Mesenchymal stem cell (in vitro differentiated cells and primary cell): ENCODE measurements around the gene OSBPL2.

ENCODE experiments used
- DNase-seq: peaks from one replicate; pipeline ENCODE4 v3.0.0-alpha.2; 2013
- H2AFZ ChIP-seq: one replicate; pipeline ENCODE4 v1.6.1; 2013; ENCODE audit warnings: low read depth, mild to moderate bottlenecking, control low read depth, inconsistent platforms, low read length, moderate library complexity
- H2AK5ac ChIP-seq: 2 replicates; pipeline ENCODE4 v1.6.1; 2013; ENCODE audit warnings: low read length, moderate library complexity, mild to moderate bottlenecking, inconsistent platforms; ENCODE audit not compliant: severe bottlenecking
- H2BK120ac ChIP-seq: one replicate; pipeline ENCODE4 v1.6.1; 2013; ENCODE audit warnings: low read depth, mild to moderate bottlenecking, inconsistent platforms, low read length, moderate library complexity
- H2BK12ac ChIP-seq, 2 experiments: one replicate each; pipeline ENCODE4 v1.6.1; 2013; ENCODE audit warnings: inconsistent platforms in 2 of 2, low read length in 2 of 2, mild to moderate bottlenecking in 2 of 2, moderate library complexity in 2 of 2, control low read depth in 1 of 2
- H2BK15ac ChIP-seq: one replicate; pipeline ENCODE4 v1.6.1; 2013; ENCODE audit warnings: mild to moderate bottlenecking, low read depth, inconsistent platforms; ENCODE audit not compliant: poor library complexity, severe bottlenecking
- H2BK5ac ChIP-seq: 2 replicates; pipeline ENCODE4 v1.6.1; 2013; ENCODE audit warnings: low read depth, mild to moderate bottlenecking, low read length, control low read depth, inconsistent platforms; ENCODE audit not compliant: poor library complexity, severe bottlenecking
- H3K14ac ChIP-seq, 2 experiments: one replicate each; pipeline ENCODE4 v1.6.1; 2013; ENCODE audit warnings: inconsistent platforms in 2 of 2, low read length in 2 of 2, control low read depth in 1 of 2, mild to moderate bottlenecking in 1 of 2, moderate library complexity in 1 of 2
- H3K18ac ChIP-seq, 2 experiments: one replicate each; pipeline ENCODE4 v1.6.1; 2013; ENCODE audit warnings: inconsistent platforms in 2 of 2, low read length in 2 of 2, control low read depth in 1 of 2, low read depth in 1 of 2, mild to moderate bottlenecking in 1 of 2
- H3K23ac ChIP-seq, 2 experiments: one replicate each; pipeline ENCODE4 v1.6.1; 2013; ENCODE audit warnings: inconsistent platforms in 2 of 2, low read length in 2 of 2, mild to moderate bottlenecking in 2 of 2, moderate library complexity in 2 of 2, control low read depth in 1 of 2
- H3K27ac ChIP-seq: 2 replicates; pipeline ENCODE4 v1.5.1; 2013; ENCODE audit warnings: mild to moderate bottlenecking, moderate library complexity, low read length, control low read depth, inconsistent platforms; ENCODE audit not compliant: poor library complexity, severe bottlenecking
- H3K27me3 ChIP-seq, 2 experiments: 2 replicates each; pipeline versions ENCODE4 v1.6.1 to v1.7.0; 2013; ENCODE audit warnings: low read length in 2 of 2, mild to moderate bottlenecking in 2 of 2, moderate library complexity in 2 of 2, control low read depth in 1 of 2, inconsistent platforms in 1 of 2; ENCODE audit not compliant: control insufficient read depth in 1 of 2, insufficient read depth in 1 of 2
- H3K36me3 ChIP-seq, 2 experiments: 2 replicates each; pipeline versions ENCODE4 v1.6.1 to v1.7.0; 2013; ENCODE audit warnings: low read length in 2 of 2, control low read depth in 1 of 2, inconsistent platforms in 1 of 2, low read depth in 1 of 2, mild to moderate bottlenecking in 1 of 2; ENCODE audit not compliant: insufficient read depth in 2 of 2, control insufficient read depth in 1 of 2
- H3K4ac ChIP-seq, 2 experiments: one replicate each; pipeline ENCODE4 v1.6.1; 2013; ENCODE audit warnings: inconsistent platforms in 2 of 2, low read length in 2 of 2, mild to moderate bottlenecking in 2 of 2, moderate library complexity in 2 of 2, control low read depth in 1 of 2, low read depth in 1 of 2
- H3K4me1 ChIP-seq: 2 replicates; pipeline ENCODE4 v1.6.1; 2013; ENCODE audit warnings: low read depth, low read length, control low read depth; ENCODE audit not compliant: control insufficient read depth, insufficient read depth
- H3K4me2 ChIP-seq: 2 replicates; pipeline ENCODE4 v1.6.1; 2013; ENCODE audit warnings: low read length, mild to moderate bottlenecking, inconsistent platforms; ENCODE audit not compliant: poor library complexity, severe bottlenecking
- H3K4me3 ChIP-seq, 2 experiments: 2 replicates each; pipeline versions ENCODE4 v1.5.1 to v1.7.0; 2013; ENCODE audit warnings: low read length in 2 of 2, mild to moderate bottlenecking in 2 of 2, control low read depth in 1 of 2, low read depth in 1 of 2; ENCODE audit not compliant: insufficient read depth in 1 of 2
- H3K79me1 ChIP-seq: replicated peaks from 2 replicates; pipeline ENCODE4 v1.6.1; 2013; ENCODE audit warnings: mild to moderate bottlenecking, control low read depth, low read length, inconsistent platforms; ENCODE audit not compliant: poor library complexity, severe bottlenecking
- H3K9ac ChIP-seq: 2 replicates; pipeline ENCODE4 v1.7.0; 2013; ENCODE audit warnings: mild to moderate bottlenecking, low read length, moderate library complexity
- H3K9me3 ChIP-seq: 2 replicates; pipeline ENCODE4 v1.7.0; 2013; ENCODE audit warnings: mild to moderate bottlenecking, low read length; ENCODE audit not compliant: control insufficient read depth
- H4K8ac ChIP-seq: one replicate; pipeline ENCODE4 v1.6.1; 2013; ENCODE audit warnings: inconsistent platforms, mild to moderate bottlenecking, low read length, moderate library complexity
- H4K91ac ChIP-seq: one replicate; pipeline ENCODE4 v1.6.1; 2013; ENCODE audit warnings: mild to moderate bottlenecking, low read length, inconsistent platforms
- WGBS: methylation state at CpG from one replicate; pipeline ENCODE4 v1.1.7; 2013; ENCODE audit warnings: mixed read lengths; 5-methylcytosine and 5-hydroxymethylcytosine counted together

OSBPL2 gene

GRCh38 chr20:62306414-62307187 lies 68.3 kb downstream of the OSBPL2 start:
- Histone ChIP-seq H3K36me3 (peaks cover 51 to 78% of the 10 kb centered on the region in 2 experiments), H4K91ac (no peak overlapping the region), H3K27ac (peak overlapping the region; percentile 50), H3K27me3 (no peaks in the 10 kb centered on the region), H3K9ac (no peak overlapping the region), H2BK5ac (no peak overlapping the region), H3K9me3 (no peaks in the 10 kb centered on the region), H3K23ac (no peak overlapping the region), H4K8ac (no peak overlapping the region), H2AFZ (no peak overlapping the region), H3K79me1 (peaks cover 4% of the 10 kb centered on the region), H2BK15ac (no peak overlapping the region), H3K18ac (no peak overlapping the region), H3K4ac (no peak overlapping the region), H2BK12ac (no peak overlapping the region), H3K4me3 (no peak overlapping the region), H2AK5ac (no peak overlapping the region), H3K4me2 (no peak overlapping the region), H3K14ac (no peak overlapping the region), H2BK120ac (no peak overlapping the region), H3K4me1 (peaks cover 44% of the 10 kb centered on the region)
- no peak for DNase-seq
- 95% methylated on average over 27 of the region's 27 CpGs for whole genome bisulfite sequencing

GRCh38 chr20:62307226-62308101 lies 69.1 kb downstream of the OSBPL2 start:
- 97% methylated on average over 39 of the region's 42 CpGs for WGBS
- H3K27me3 ChIP-seq, result no peaks in the 10 kb centered on the region
- H3K9me3 ChIP-seq, result no peaks in the 10 kb centered on the region
- no peak overlapping the region for H2BK120ac ChIP-seq
- no peak overlapping the region for H2AK5ac ChIP-seq
- H3K4me1 ChIP-seq, result peaks cover 44% of the 10 kb centered on the region
- no peak overlapping the region for H3K14ac ChIP-seq
- no peak overlapping the region for H3K4ac ChIP-seq
- peaks cover 54 to 87% of the 10 kb centered on the region in 2 experiments for H3K36me3 ChIP-seq
- H3K23ac ChIP-seq, result no peak overlapping the region
- peaks cover 10% of the 10 kb centered on the region for H3K79me1 ChIP-seq
- H3K27ac ChIP-seq, result peak overlapping the region; percentile 15
- no peak overlapping the region for H2BK12ac ChIP-seq
- no peak overlapping the region for H2AFZ ChIP-seq
- no peak overlapping the region for H3K18ac ChIP-seq
- H2BK5ac ChIP-seq, result no peak overlapping the region
- H3K4me2 ChIP-seq, result no peak overlapping the region
- DNase-seq, result no peak
- H2BK15ac ChIP-seq, result no peak overlapping the region
- H4K8ac ChIP-seq, result peak overlapping the region; percentile 23
- H3K4me3 ChIP-seq, result no peak overlapping the region
- H3K9ac ChIP-seq, result no peak overlapping the region
- H4K91ac ChIP-seq, result peak overlapping the region; percentile 66

- no peaks in the 10 kb centered on the region for H3K27me3 ChIP-seq
- DNase-seq, result no peak
- no peak overlapping the region for H2BK5ac ChIP-seq
Measured at GRCh38 chr20:62308102-62308822, 69.9 kb downstream of the OSBPL2 start.

More at GRCh38 chr20:62308102-62308822, 69.9 kb downstream of the OSBPL2 start:
- H3K9me3 ChIP-seq, result no peaks in the 10 kb centered on the region
- no peak overlapping the region for H3K4me2 ChIP-seq
- H3K9ac ChIP-seq, result no peak overlapping the region
- H3K23ac ChIP-seq, result no peak overlapping the region
- H2AFZ ChIP-seq, result no peak overlapping the region
- no peak overlapping the region for H3K18ac ChIP-seq
- H3K4me3 ChIP-seq, result no peak overlapping the region
- no peak overlapping the region for H2AK5ac ChIP-seq
- H2BK120ac ChIP-seq, result no peak overlapping the region
- peaks cover 55 to 95% of the 10 kb centered on the region in 2 experiments for H3K36me3 ChIP-seq
- no peak overlapping the region for H2BK15ac ChIP-seq
- WGBS, result 95% methylated on average over 29 of the region's 29 CpGs
- H3K14ac ChIP-seq, result no peak overlapping the region
- no peak overlapping the region for H4K8ac ChIP-seq
- H3K4me1 ChIP-seq, result peaks cover 44% of the 10 kb centered on the region
- peak overlapping the region; percentile 15 for H3K27ac ChIP-seq
- no peak overlapping the region for H3K4ac ChIP-seq
- no peak overlapping the region for H2BK12ac ChIP-seq
- H3K79me1 ChIP-seq, result peaks cover 16% of the 10 kb centered on the region
- no peak overlapping the region for H4K91ac ChIP-seq
